ENCODE data around the gene BCL2L12. TPM values are rescaled to one million over a fixed set of nuclear protein-coding genes. Genes with fewer than 3 reads are reported as not detected.

Gene BCL2L12
- total RNA-seq, 1 donor from 2014 or later, result 53.3 TPM

GRCh38 chr19:49652551-49653465, 12.9 kb upstream of the BCL2L12 start:
- no peak for DNase-seq (ENCODE audit: low read depth)
- no peak overlapping the region for H3K4me3 ChIP-seq (ENCODE audit: low read depth, low read length)
- no peak for TF ChIP-seq CTCF (conservative IDR thresholded peaks at IDR 0.05; ENCODE audit: low read depth, low read length)

DNA sequence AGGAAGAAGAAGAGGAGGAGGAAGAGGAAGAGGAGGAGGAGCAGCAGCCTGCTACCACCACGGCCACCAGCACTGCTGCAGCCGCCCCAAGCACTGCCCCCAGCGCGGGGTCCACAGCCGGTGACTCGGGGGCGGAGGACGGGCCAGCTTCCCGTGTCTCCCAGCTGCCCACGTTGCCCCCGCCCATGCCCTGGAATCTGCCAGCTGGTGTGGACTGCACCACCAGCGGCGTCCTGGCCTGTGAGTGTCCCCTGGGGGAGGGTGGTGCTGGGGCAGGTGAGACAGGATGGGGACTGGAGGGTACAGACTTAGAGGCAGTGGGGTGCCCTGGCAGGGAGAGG, 12.3 kb upstream of the BCL2L12 start:
- no peak for TF ChIP-seq CTCF (conservative IDR thresholded peaks at IDR 0.05; ENCODE audit: low read depth, low read length)
- no peak for DNase-seq (ENCODE audit: low read depth)
- H3K4me3 ChIP-seq (ENCODE audit: low read depth, low read length), result no peak overlapping the region

DNA sequence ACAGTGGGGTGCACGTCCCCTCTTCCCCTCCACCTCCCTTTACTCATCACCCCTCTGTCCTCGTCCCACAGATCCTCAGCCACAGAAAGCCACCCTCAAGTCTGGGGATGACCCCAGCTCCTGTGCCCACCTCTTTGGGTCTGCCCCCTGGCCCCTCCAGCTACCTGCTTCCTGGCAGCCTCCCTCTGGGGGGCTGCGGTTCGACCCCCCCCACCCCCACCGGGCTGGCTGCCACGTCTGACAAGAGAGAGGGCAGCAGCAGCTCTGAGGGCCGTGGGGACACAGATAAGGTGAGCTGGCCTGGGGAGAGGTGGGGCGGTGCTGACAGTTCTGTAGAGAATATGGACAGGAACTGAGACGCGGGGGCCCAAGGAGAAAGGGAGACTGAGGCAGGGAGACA, 11.2 kb upstream of the BCL2L12 start:
- no peak overlapping the region for H3K4me3 ChIP-seq (ENCODE audit: low read depth, low read length)
- no peak for DNase-seq (ENCODE audit: low read depth)
- no peak for TF ChIP-seq CTCF (conservative IDR thresholded peaks at IDR 0.05; ENCODE audit: low read depth, low read length)

DNA sequence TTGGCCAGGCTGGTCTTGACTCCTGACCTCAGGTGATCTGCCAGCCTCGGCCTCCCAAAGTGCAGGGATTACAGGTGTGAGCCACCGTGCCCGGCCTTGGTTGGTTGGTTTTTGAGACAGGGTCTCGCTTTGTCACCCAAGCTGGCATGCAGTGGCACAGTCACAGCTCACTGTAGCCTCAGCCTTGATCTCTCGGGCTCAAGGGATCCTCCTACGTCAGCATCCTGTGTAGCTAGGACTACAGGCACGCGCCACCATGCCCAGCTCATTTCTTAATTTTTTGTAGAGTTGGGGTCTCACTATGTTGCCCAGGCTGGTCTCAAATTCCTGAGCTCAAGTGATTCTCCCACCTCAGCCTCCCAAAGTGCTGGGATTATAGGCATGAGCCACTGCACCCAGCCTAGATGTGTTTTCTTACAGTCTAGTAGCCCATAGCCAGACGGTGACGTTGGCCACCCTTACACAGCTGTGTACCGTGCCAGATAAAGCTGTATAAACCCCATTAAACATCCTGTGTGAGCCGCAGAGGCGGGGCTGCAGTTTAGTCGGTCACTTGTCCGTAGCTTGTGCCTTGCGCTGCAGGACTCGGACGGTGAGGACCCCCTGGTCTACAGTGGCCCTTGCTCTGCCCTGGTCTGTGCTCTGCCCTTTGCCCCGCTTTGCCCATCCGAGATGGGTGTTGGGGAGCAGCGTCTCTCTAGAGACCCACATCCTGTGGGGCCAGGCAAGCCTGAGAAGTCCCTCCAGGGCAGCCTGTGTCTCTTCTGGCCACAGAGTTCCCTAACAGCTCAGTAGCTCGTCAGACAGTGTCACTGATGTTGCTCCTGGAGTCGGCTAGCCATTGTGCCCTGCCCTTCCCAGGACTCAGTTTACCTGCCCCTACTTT, 9.9 kb upstream of the BCL2L12 start:
- no peak for DNase-seq (ENCODE audit: low read depth)
- H3K4me3 ChIP-seq (ENCODE audit: low read depth, low read length), result no peak overlapping the region
- TF ChIP-seq CTCF (conservative IDR thresholded peaks at IDR 0.05; ENCODE audit: low read depth, low read length), result no peak

GRCh38 chr19:49656456-49657109, 9.2 kb upstream of the BCL2L12 start:
- no peak for TF ChIP-seq CTCF (conservative IDR thresholded peaks at IDR 0.05; ENCODE audit: low read depth, low read length)

DNA sequence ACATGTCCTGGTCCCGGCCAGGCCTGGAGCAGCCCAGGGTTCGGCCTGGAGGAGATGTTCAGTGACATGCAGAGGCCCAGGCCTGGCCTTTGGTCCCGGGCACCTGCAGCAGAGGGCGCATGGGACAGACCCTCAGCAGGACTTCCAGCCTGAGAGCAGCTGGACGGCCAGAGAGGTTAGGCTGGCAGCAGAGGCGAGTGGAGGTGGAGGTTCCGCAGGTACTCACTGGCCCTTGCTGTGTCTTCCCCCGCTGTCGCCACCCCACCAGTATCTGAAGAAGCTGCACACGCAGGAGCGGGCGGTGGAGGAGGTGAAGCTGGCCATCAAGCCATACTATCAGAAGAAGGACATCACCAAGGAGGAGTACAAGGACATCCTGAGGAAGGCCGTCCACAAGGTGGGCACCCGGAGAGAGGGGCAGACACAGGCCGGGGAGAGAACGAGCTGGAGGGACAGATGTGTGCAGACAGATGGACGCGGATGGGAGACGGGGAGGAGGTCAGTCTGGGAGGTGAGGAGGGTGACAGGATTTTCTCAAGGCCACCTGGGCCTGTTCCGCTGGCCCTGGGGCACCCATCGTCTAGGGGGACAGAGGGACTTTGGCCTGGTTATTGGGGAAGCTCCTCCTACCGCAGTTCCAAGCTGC, 8.1 kb upstream of the BCL2L12 start:
- H3K4me3 ChIP-seq (ENCODE audit: low read depth, low read length), result no peak overlapping the region
- no peak for TF ChIP-seq CTCF (conservative IDR thresholded peaks at IDR 0.05; ENCODE audit: low read depth, low read length)
- no peak for DNase-seq (ENCODE audit: low read depth)

More at GRCh38 chr19:49656456-49657109, 9.2 kb upstream of the BCL2L12 start:
- H3K4me3 ChIP-seq (ENCODE audit: low read depth, low read length), result no peak overlapping the region
- DNase-seq (ENCODE audit: low read depth), result no peak

Data from epithelial cell of proximal tubule (primary cell).